NCI-H1436 treated with DMSO at 0.1 percent for 48 hours (cell line): ENCODE results near the gene FADS3.

Experiments used
- DNase-seq: peaks from one replicate; lab custom pipeline; 2025; lab: John Stamatoyannopoulos, UW

The FADS3 gene

DNA sequence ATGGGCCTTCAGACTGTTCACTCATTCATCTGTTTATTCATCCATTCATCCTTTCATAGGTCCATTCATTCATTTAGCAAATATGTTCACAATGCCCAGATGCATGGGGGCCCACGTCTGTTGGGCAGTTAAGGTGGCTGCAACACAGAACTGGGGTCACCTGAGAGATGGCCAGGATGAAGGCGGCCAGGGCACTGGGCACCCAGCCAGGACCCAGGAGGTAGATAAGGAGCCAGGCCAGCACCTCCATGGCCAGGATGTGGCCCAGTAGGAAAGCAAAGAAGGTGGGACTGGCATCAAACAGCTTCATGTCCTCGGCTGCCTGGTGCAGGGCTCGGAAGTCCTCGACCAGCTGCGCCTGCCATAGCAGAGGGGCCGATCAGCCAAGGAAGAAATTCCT is 12.2 kb downstream of the FADS3 start:
- DNase-seq, result no peak

DNA sequence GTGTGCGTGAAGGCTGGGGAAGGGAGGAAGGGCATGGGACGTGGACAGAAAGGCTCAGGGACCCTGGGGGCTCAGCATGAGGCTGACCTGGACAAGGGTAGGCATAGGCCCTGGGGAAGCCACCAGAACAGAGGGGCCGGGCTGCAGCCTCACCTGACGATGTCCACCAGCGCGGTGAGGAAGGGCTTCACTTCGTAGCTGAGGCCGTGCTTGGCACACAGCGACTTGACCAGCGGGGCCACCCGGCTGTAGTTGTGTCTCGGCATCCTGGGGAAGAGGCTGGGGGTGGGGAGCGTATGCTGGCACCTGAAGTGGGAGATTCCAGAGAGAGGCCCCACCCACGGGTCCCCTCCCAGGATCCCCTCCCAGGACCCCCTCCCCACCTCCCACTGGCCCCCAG is 15.6 kb downstream of the FADS3 start:
- no peak for DNase-seq

GRCh38 chr11:61874853-61875252 is 16.5 kb downstream of the FADS3 start:
- DNase-seq, result no peak

- no peak for DNase-seq
Observed at GRCh38 chr11:61874377-61874809, 17.0 kb downstream of the FADS3 start.

DNA sequence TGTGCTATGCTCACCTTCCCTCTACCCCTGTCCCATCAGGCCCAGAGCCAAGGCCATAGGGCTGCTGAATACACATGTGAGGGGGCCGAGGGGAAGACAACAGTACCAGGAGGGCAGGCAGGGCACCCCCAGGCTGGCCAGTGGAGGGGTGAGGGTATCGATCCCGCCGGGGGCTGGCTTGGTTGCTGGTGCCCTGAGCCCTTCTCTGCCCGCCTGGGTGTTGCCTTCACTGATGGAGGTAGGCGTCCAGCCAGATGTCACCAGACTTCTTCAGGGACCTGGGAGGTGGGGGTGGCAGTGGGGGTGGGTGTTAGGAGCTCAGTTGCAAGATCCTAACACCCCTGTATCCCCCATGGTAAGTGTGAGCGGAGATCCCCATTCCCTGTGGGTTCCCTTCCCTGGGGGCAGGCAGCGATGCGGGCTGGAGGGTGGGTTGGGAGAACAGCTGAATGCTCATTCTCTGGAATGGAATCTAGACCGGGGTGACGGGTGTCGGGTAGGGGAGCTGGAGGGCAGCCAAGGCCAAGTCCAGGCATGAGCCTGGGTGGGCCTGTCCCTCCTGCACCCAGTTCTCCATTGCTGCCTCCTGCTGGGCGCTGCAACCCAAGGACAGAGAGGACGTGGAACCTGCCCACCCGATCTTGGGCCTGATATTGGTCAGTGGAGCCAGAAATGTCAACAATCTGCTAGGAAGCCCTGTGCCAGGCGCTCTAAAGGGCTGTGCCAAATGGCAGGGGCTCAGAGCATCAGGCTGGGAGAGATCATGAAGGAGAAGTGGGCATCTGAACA is 17.6 kb downstream of the FADS3 start:
- DNase-seq, result no peak

DNA sequence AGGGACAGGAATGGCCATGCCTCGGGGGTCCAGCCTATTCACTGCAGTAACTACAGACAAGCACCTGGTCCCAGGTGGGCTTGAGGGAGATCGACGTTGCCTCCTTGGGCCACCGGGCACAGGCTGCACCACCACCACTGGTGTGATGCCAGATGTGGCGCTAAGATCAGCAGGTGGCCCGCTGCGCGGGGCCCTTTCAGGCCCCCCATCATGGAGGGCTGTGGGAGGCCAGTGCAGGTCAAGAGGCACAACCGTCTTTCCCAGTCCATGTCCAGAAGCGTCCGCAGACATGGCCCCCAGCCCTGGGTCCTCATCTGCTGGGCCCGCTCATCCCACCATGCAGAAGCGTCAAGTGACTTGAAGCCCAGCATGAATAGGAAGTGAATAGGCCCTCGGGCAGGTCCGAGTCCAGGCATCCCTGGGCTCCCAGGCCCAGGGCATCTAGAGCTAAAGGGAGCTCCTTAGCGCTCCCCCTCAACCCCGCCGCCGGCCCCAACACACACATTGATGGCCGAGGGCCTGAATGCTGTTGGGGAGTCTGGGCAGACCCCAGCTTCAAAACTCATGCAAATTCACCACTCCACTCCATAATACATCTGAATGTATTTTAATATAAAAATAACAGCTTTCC is 18.3 kb downstream of the FADS3 start:
- DNase-seq, result no peak

GRCh38 chr11:61871158-61871597 is 20.2 kb downstream of the FADS3 start:
- DNase-seq, result peak; percentile 37

DNA sequence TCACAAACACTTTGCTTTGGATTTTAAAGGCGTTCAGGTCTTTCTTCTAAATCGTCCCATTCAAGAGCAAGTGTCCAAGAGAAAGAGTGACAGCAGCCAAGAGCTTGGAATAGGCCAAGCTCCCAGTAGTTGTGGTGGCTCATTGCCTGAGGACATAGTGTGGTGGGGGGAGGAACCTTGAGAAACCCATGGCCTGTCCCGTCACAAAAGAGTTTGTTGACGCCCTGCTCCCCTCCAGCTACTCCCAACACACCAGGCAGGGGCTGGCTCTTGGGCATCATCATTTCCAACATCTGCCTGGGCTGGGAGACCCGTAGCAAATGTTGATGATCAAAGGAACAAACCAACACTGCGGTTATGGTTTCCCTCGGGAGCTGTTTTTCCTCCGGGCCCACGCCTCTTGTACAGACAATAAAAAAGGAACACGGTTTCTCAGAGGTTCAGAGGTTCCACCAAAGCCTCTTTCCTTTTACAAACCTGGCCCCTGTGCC is 20.8 kb downstream of the FADS3 start:
- no peak for DNase-seq

DNA sequence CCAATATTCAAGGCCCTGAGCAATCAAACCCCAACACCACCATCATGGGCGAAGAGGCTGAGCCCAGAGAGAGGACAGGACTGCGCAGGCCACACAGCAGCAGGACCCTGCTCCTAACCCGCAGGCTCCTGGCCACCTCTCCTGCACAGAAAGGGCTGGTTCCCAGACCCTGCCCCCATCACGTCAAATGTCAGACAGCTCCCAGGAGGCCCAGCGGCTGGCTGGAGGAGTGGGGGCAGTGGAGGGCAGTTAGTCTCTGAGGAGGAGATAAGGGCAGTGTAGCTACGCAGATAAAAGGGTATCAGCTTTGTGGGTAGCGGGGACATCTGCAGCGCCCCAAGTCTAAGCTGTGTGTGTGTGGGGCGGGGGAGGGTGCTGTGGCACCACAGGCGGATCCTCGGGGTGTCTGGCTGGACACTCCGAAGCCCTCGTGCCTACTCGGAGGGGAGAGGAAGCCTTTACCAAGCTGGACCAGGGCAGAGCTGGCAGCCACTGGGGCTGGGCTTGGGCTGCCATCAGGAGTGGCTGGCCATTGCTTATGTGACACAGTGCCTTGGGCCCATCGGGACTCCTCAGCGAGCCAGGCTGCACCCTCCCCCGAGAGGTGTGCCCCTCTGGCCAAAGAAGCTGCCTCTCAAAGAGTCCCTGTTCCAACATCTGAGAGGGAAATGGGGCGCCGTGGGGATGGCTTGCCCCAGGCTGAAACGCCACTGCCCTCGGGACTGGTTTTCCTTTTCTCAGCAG is 21.5 kb downstream of the FADS3 start:
- DNase-seq, result no peak

DNA sequence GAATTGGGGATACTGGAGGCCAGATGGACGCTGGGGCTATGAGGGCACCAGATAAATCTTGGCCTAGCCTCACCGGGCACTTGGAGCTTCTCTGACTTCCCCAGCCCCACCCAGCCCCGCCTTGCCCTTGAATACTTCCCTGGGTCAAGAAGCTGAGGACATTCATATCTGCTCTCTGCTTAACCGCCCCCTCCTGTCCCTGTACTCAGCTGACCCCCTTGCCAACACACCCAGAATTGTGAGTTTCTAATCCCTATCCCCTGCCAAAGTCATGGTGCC is 22.0 kb downstream of the FADS3 start:
- no peak for DNase-seq

- no peak for DNase-seq
Observed at GRCh38 chr11:61868571-61869428, 22.5 kb downstream of the FADS3 start.

- DNase-seq, result no peak
Observed at GRCh38 chr11:61866958-61867343, 24.4 kb downstream of the FADS3 start.

DNA sequence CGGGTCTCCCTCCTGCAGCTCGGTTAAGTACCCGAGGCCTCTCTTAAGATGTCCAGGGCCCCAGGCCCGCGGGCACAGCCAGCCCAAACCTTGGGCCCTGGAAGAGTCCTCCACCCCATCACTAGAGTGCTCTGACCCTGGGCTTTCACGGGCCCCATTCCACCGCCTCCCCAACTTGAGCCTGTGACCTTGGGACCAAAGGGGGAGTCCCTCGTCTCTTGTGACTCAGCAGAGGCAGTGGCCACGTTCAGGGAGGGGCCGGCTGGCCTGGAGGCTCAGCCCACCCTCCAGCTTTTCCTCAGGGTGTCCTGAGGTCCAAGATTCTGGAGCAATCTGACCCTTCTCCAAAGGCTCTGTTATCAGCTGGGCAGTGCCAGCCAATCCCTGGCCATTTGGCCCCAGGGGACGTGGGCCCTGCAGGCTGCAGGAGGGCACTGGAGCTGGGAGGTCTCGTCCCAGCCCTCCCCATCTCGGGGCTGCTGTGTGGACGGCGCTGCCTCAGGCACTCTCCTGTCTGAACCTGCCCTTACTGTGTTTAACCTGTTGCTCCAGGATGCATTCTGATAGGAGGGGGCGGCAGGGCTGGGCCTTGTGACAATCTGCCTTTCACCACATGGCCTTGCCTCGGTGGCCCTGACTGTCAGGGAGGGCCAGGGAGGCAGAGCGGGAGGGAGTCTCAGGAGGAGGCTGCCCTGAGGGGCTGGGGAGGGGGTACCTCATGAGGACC is 25.0 kb downstream of the FADS3 start:
- no peak for DNase-seq

- DNase-seq, result no peak
Observed at GRCh38 chr11:61864814-61865775, 26.2 kb downstream of the FADS3 start.

DNA sequence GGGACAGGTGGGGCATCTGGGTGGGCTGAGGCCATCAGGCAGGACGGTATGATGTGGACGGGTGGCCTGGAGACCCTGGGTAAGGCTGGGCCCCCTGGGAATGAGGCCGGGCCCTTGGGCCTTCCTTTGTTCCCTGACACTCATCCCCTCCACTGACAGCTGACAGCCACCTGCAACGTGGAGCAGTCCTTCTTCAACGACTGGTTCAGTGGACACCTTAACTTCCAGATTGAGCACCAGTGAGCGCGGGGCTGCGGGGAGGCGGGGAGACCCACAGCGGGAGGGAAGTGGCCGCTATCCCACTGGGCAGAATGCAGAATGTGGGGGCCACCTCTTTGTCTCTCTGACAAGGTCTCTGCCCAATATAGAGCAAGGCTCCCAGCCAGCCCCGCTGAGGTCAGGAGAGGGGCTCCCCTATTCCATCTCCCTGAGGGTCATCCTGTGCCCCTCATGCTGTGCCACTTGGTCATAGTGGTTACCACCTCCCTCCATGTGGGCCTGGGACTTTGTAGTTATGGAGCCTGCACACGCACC is 27.7 kb downstream of the FADS3 start:
- DNase-seq, result no peak

DNA sequence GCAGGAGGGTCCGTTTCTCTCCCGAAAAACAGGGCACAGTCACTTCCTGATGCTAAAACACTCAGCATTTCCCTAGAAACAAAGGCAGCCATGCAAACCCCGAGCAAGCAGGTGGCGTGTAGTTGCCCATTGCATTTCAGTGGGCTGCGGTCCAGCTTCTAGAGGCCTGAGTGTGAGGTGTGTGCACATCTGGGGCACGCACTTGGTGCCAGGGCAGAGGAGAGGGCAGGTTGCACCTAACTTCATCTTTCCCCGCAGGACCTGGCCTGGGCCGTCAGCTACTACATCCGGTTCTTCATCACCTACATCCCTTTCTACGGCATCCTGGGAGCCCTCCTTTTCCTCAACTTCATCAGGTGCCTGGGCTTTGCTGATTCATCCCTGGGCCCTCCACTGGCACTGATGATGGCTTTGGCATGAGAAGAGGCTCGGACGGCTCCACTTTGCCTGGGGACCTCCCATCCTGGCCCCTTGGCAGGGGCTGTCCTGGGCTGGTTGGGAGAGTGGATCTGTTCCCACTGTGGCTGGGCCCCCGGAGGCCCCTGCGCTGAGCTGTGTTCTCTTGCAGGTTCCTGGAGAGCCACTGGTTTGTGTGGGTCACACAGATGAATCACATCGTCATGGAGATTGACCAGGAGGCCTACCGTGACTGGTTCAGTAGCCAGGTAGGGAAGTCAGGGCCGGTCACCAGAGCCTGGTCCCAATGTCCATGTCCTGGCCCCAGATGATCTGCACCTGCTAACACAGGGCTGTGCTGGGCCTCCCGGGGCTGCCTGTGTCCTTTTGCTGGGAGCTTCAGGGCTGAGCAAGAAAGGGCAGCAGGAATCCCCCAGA is 28.4 kb downstream of the FADS3 start:
- DNase-seq, result no peak

- no peak for DNase-seq
Observed at GRCh38 chr11:61861634-61862033, 29.7 kb downstream of the FADS3 start.

- DNase-seq, result no peak
Observed at GRCh38 chr11:61860054-61860903, 31.1 kb downstream of the FADS3 start.
